SK-N-SH (cell line): ENCODE results near the gene PHPT1. TPM values are rescaled to one million over a fixed set of nuclear protein-coding genes. Genes with fewer than 3 reads are reported as not detected.

Experiments used
- CTCF ChIA-PET: fragments of 300-600, 350-600 bp; formaldehyde crosslinking; extraction: SDS; loops from one replicate; lab custom pipeline; 2021; lab: Yijun Ruan, JAX
- POLR2A ChIA-PET: fragments of 350-600 bp; sonication (Branson Sonifier 250); formaldehyde crosslinking; extraction: SDS; loops from one replicate; lab custom pipeline; 2020; ENCODE audit warnings: antibody characterized with exemption, inconsistent platforms; lab: Yijun Ruan, JAX
- DNase-seq: peaks from one replicate; pipeline ENCODE4 v3.0.0; 2012
- H2AFZ ChIP-seq: fragments of 200-600 bp; sonication (generic); 2 replicates; pipeline ENCODE4 v1.8.1; 2016; ENCODE audit warnings: antibody characterized with exemption, mild to moderate bottlenecking, low read depth
- H3F3A ChIP-seq: fragments of 200-600 bp; sonication (generic); replicated peaks from 2 replicates; pipeline ENCODE3; 2016; ENCODE audit warnings: antibody characterized with exemption, mild to moderate bottlenecking; ENCODE audit not compliant: insufficient read depth
- H3K27ac ChIP-seq, 2 experiments: fragments of 200-500 bp in 1 of 2; fragments of 200-600 bp in 1 of 2; sonication (Bioruptor generic) in 1 of 2; sonication (generic), shearing (Covaris generic) in 1 of 2; 2 replicates each; pipeline versions ENCODE4 v1.5.1 to v1.6.1; 2014 to 2016; ENCODE audit warnings: low read depth in 2 of 2, inconsistent platforms in 1 of 2, low read length in 1 of 2, mild to moderate bottlenecking in 1 of 2, mixed read lengths in 1 of 2
- H3K27me3 ChIP-seq: fragments of 200-600 bp; sonication (generic), shearing (Covaris generic); 2 replicates; pipeline ENCODE4 v1.6.1; 2016; ENCODE audit warnings: mixed run types; ENCODE audit not compliant: insufficient read depth
- H3K36me3 ChIP-seq, 2 experiments: fragments of 200-500 bp in 1 of 2; fragments of 200-600 bp in 1 of 2; sonication (Bioruptor generic) in 1 of 2; sonication (generic) in 1 of 2; replicated peaks in 1 of 2; 2 replicates each; pipeline versions ENCODE3 to v1.5.1; 2014 to 2016; ENCODE audit warnings: low read length in 1 of 2, mild to moderate bottlenecking in 1 of 2; ENCODE audit not compliant: insufficient read depth in 2 of 2, control insufficient read depth in 1 of 2
- H3K4me1 ChIP-seq, 2 experiments: fragments of 200-500 bp in 1 of 2; fragments of 200-600 bp in 1 of 2; sonication (Bioruptor generic) in 1 of 2; sonication (generic), shearing (Covaris generic) in 1 of 2; 2 replicates each; pipeline versions ENCODE4 v1.5.1 to v1.6.1; 2014 to 2016; ENCODE audit warnings: low read depth in 1 of 2, low read length in 1 of 2, mixed run types in 1 of 2; ENCODE audit not compliant: insufficient read depth in 2 of 2, control insufficient read depth in 1 of 2
- H3K4me2 ChIP-seq: fragments of 200-600 bp; sonication (generic), shearing (Covaris generic); 2 replicates; pipeline ENCODE4 v1.6.1; 2017; ENCODE audit warnings: mixed run types
- H3K4me3 ChIP-seq, 2 experiments: fragments of 200-500 bp in 1 of 2; fragments of 200-600 bp in 1 of 2; sonication (Bioruptor generic) in 1 of 2; sonication (generic), shearing (Covaris generic) in 1 of 2; 2 replicates each; pipeline versions ENCODE4 v1.5.1 to v1.8.1; 2014 to 2016; ENCODE audit warnings: low read depth in 2 of 2, inconsistent platforms in 1 of 2, low read length in 1 of 2, mild to moderate bottlenecking in 1 of 2, mixed read lengths in 1 of 2, moderate library complexity in 1 of 2
- H3K79me2 ChIP-seq: fragments of 200-600 bp; sonication (generic); 2 replicates; pipeline ENCODE4 v1.8.1; 2017; ENCODE audit warnings: mild to moderate bottlenecking; ENCODE audit not compliant: insufficient read depth
- H3K9ac ChIP-seq: fragments of 200-600 bp; sonication (generic); 2 replicates; pipeline ENCODE4 v1.6.1; 2017; ENCODE audit warnings: mixed run types
- H3K9me2 ChIP-seq: fragments of 200-600 bp; sonication (generic); 2 replicates; pipeline ENCODE4 v1.6.1; 2017; ENCODE audit warnings: mixed run types
- H3K9me3 ChIP-seq: fragments of 200-600 bp; sonication (generic); 2 replicates; pipeline ENCODE4 v1.6.1; 2017; ENCODE audit warnings: mixed run types, mild to moderate bottlenecking, moderate library complexity
- H4K20me1 ChIP-seq: fragments of 200-600 bp; sonication (generic); 2 replicates; pipeline ENCODE4 v1.6.1; 2017; ENCODE audit warnings: mild to moderate bottlenecking, mixed run types; ENCODE audit not compliant: insufficient read depth
- CTCF ChIP-seq: fragments of 200-600 bp; sonication (generic); IDR thresholded peaks from 2 replicates; pipeline ENCODE4 v1.6.1; 2017; ENCODE audit warnings: antibody characterized with exemption, mild to moderate bottlenecking, moderate library complexity
- EP300 ChIP-seq, 2 experiments: IDR thresholded peaks; 2 replicates each; pipeline versions ENCODE4 v1.4.0 to v1.6.1; 2012; ENCODE audit warnings: borderline replicate concordance in 1 of 2, low read depth in 1 of 2, low read length in 1 of 2
- EZH2phosphoT487 ChIP-seq: fragments of 200-600 bp; sonication (generic); IDR thresholded peaks from 2 replicates; pipeline ENCODE4 v1.6.1; 2017; ENCODE audit warnings: low read depth, mixed run types, mild to moderate bottlenecking, antibody characterized with exemption, moderate library complexity, borderline replicate concordance
- FOSL2 ChIP-seq: IDR thresholded peaks from 2 replicates; pipeline ENCODE4 v1.4.0; 2012; ENCODE audit warnings: low read depth, mild to moderate bottlenecking, moderate library complexity, borderline replicate concordance
- GABPA ChIP-seq: IDR thresholded peaks from 2 replicates; pipeline ENCODE4 v1.4.0; 2012; ENCODE audit warnings: low read depth, mild to moderate bottlenecking
- GATA2 ChIP-seq: sonication (generic); formaldehyde crosslinking; IDR thresholded peaks from 2 replicates; pipeline ENCODE4 v1.5.0; 2020; ENCODE audit warnings: mild to moderate bottlenecking, missing genetic modification reagents
- JUND ChIP-seq: IDR thresholded peaks from 2 replicates; pipeline ENCODE4 v1.4.0; 2012
- MEF2A ChIP-seq: IDR thresholded peaks from 2 replicates; pipeline ENCODE4 v1.4.0; 2012; ENCODE audit warnings: low read depth, borderline replicate concordance
- MXI1 ChIP-seq: IDR thresholded peaks from 2 replicates; pipeline ENCODE4 v1.6.1; 2012; ENCODE audit warnings: mild to moderate bottlenecking, low read depth, low read length, improper control_type of control experiment
- NRF1 ChIP-seq: IDR thresholded peaks from 2 replicates; pipeline ENCODE4 v1.6.1; 2012; ENCODE audit warnings: low read depth, mild to moderate bottlenecking, low read length
- POLR2AphosphoS5 ChIP-seq: IDR thresholded peaks from 2 replicates; pipeline ENCODE4 v1.6.1; 2012; ENCODE audit warnings: low read depth, low read length
- RAD21 ChIP-seq: IDR thresholded peaks from 2 replicates; pipeline ENCODE4 v1.6.1; 2012; ENCODE audit warnings: mild to moderate bottlenecking, low read length
- RCOR1 ChIP-seq: fragments of 150-350 bp; IDR thresholded peaks from 2 replicates; pipeline ENCODE4 v1.6.1; 2017; ENCODE audit warnings: antibody characterized with exemption, low read length
- RFX5 ChIP-seq: IDR thresholded peaks from 2 replicates; pipeline ENCODE4 v1.6.1; 2012; ENCODE audit warnings: mild to moderate bottlenecking, improper control_type of control experiment, low read length
- SIN3A ChIP-seq: IDR thresholded peaks from 2 replicates; pipeline ENCODE4 v1.6.1; 2012; ENCODE audit warnings: low read depth, mild to moderate bottlenecking, low read length, moderate library complexity, borderline replicate concordance
- TAF1 ChIP-seq: IDR thresholded peaks from 2 replicates; pipeline ENCODE4 v1.6.1; 2012; ENCODE audit warnings: low read depth, mild to moderate bottlenecking, low read length, moderate library complexity, borderline replicate concordance
- TCF12 ChIP-seq: IDR thresholded peaks from 2 replicates; pipeline ENCODE4 v1.4.0; 2012
- USF1 ChIP-seq: IDR thresholded peaks from 2 replicates; pipeline ENCODE4 v1.4.0; 2012; ENCODE audit warnings: low read depth, borderline replicate concordance
- YY1 ChIP-seq: IDR thresholded peaks from 2 replicates; pipeline ENCODE4 v1.4.0; 2012; ENCODE audit warnings: low read depth, mild to moderate bottlenecking
- WGBS: methylation state at CpG from one replicate; pipeline ENCODE4 v1.1.6; 2017; ENCODE audit warnings: low lambda C conversion rate; 5-methylcytosine and 5-hydroxymethylcytosine counted together
- polyA plus RNA-seq, 3 experiments: library from polyadenylated mRNA; depleted of rRNA; stranded (reverse); fragments of >200 nt; gene quantifications; 2 replicates each; pipeline ENCODE4 v1.2.3, GENCODE V29; 2012
- TF ChIP-seq, protein P1 (sequence below): fragments of 150-350 bp; IDR thresholded peaks from 2 replicates; pipeline ENCODE4 v1.6.1; 2017; ENCODE audit warnings: antibody characterized with exemption, low read length, low read depth, borderline replicate concordance

The PHPT1 gene
- polyA plus RNA-seq, 1 of the 3 experiments (the other 2 are of a cell fraction): 517 TPM

- H3F3A ChIP-seq: no peaks in the 10 kb centered on the region
- POLR2A ChIA-PET: interaction anchor here (0.8 to 1.1 kb wide), 3 partner anchors 10 to 19 kb away, joined by 3 to 4 read pairs (median 3); partner anchors contain the start of genes AJM1 and MAMDC4
- 98% methylated on average over 8 of the region's 22 CpGs for WGBS
- H3K36me3 ChIP-seq: peaks cover 16 to 37% of the 10 kb centered on the region in 2 experiments
- no peaks in the 10 kb centered on the region for H3K9me2 ChIP-seq
- no peak for TF ChIP-seq NRF1
- TF ChIP-seq EZH2phosphoT487: no peak
- TF ChIP-seq MEF2A: no peak
- no peak for TF ChIP-seq RFX5
- TF ChIP-seq CTCF: no peak
- no peak for TF ChIP-seq RCOR1
- TF ChIP-seq TCF12: no peak
- no peak for TF ChIP-seq MXI1
- no peak for TF ChIP-seq YY1
- no peak for TF ChIP-seq POLR2AphosphoS5
- no peak for TF ChIP-seq EP300 (IDR thresholded peaks at IDR 0.05; ENCODE audit: borderline replicate concordance in 1 of 2, low read depth in 1 of 2, low read length in 1 of 2)
- TF ChIP-seq, protein P1, sequence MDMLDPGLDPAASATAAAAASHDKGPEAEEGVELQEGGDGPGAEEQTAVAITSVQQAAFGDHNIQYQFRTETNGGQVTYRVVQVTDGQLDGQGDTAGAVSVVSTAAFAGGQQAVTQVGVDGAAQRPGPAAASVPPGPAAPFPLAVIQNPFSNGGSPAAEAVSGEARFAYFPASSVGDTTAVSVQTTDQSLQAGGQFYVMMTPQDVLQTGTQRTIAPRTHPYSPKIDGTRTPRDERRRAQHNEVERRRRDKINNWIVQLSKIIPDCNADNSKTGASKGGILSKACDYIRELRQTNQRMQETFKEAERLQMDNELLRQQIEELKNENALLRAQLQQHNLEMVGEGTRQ: no peak
- TF ChIP-seq GABPA: no peak
- no peak for TF ChIP-seq USF1
- no peak for TF ChIP-seq FOSL2
- TF ChIP-seq JUND: no peak
- no peak for TF ChIP-seq TAF1
- TF ChIP-seq GATA2 (CRISPR knock-in tag): no peak
- TF ChIP-seq RAD21: no peak
- no peak for TF ChIP-seq SIN3A
- TF ChIP-seq, all 33 proteins: peak for 0
- no peak overlapping the region for H3K4me2 ChIP-seq
- peaks cover 31% of the 10 kb centered on the region for H3K79me2 ChIP-seq
- CTCF ChIA-PET: interaction anchor here (0.8 to 2.1 kb wide), 9 partner anchors 10 to 87 kb away, joined by 3 to 7 read pairs (median 3); partner anchors contain the start of gene AJM1
- no peak for DNase-seq
- H2AFZ ChIP-seq: no peak overlapping the region
- no peak overlapping the region for H3K27ac ChIP-seq
- no peaks in the 10 kb centered on the region for H3K27me3 ChIP-seq
- H4K20me1 ChIP-seq: no peaks in the 10 kb centered on the region
- H3K4me3 ChIP-seq: no peak overlapping the region
- no peak overlapping the region for H3K9ac ChIP-seq
- H3K9me3 ChIP-seq: no peaks in the 10 kb centered on the region
- H3K4me1 ChIP-seq: peaks cover 9 to 19% of the 10 kb centered on the region in 2 experiments; a peak in 3 of 4 replicates
These were observed 12.0 kb downstream of the PHPT1 start for GRCh38 chr9:136860933-136861873.
